ENCODE results near the gene CEMIP.

The CEMIP gene

GRCh38 chr15:80815106-80815505 lies 35.9 kb downstream of the CEMIP start:
- H3K9me3 Mint-ChIP-seq: peaks cover 0 to 2% of the 10 kb centered on the region in 2 donors
- peaks cover 0 to 3% of the 10 kb centered on the region in 2 donors for H3K4me1 Mint-ChIP-seq
- no peak overlapping the region for H3K4me3 Mint-ChIP-seq

GRCh38 chr15:80816049-80816653 lies 37.0 kb downstream of the CEMIP start:
- no peak overlapping the region for H3K27ac Mint-ChIP-seq
- H3K4me3 Mint-ChIP-seq: no peak overlapping the region
- ATAC-seq (replicated peaks) (no peak), DNase-seq (no peak)
- H3K4me1 Mint-ChIP-seq: peaks cover 3% of the 10 kb centered on the region in 2 donors
- H3K36me3 Mint-ChIP-seq: no peaks in the 10 kb centered on the region
- H3K9me3 Mint-ChIP-seq: peaks cover 0 to under 1% of the 10 kb centered on the region in 2 donors
- H3K27me3 Mint-ChIP-seq: peaks cover 0 to 3% of the 10 kb centered on the region in 2 donors

More at GRCh38 chr15:80815106-80815505, 35.9 kb downstream of the CEMIP start:
- H3K27me3 Mint-ChIP-seq: peaks cover 0 to 5% of the 10 kb centered on the region in 2 donors
- H3K36me3 Mint-ChIP-seq: no peaks in the 10 kb centered on the region
- DNase-seq: no peak
- no peak for ATAC-seq (replicated peaks)
- no peak overlapping the region for H3K27ac Mint-ChIP-seq

- Mint-ChIP-seq H3K4me3 (no peak overlapping the region), H3K27me3 (peaks cover 0 to 5% of the 10 kb centered on the region in 2 donors), H3K4me1 (peaks cover 3 to 11% of the 10 kb centered on the region in 2 donors), H3K27ac (no peak overlapping the region), H3K36me3 (no peaks in the 10 kb centered on the region), H3K9me3 (peaks cover 0 to 2% of the 10 kb centered on the region in 2 donors)
- DNase-seq (no peak), ATAC-seq (replicated peaks) (no peak)
Observed at GRCh38 chr15:80816936-80817335, 37.8 kb downstream of the CEMIP start.

- DNase-seq (no peak), ATAC-seq (replicated peaks) (no peak)
- peaks cover 9 to 21% of the 10 kb centered on the region in 2 donors for H3K4me1 Mint-ChIP-seq
- H3K27ac Mint-ChIP-seq: no peak overlapping the region
- no peaks in the 10 kb centered on the region for H3K36me3 Mint-ChIP-seq
- no peak overlapping the region for H3K4me3 Mint-ChIP-seq
- H3K9me3 Mint-ChIP-seq: peaks cover 0 to 2% of the 10 kb centered on the region in 2 donors
- H3K27me3 Mint-ChIP-seq: peaks cover 0 to 5% of the 10 kb centered on the region in 2 donors
Observed at GRCh38 chr15:80817901-80818300, 38.7 kb downstream of the CEMIP start.

GRCh38 chr15:80819001-80819400 lies 39.8 kb downstream of the CEMIP start:
- no peak for DNase-seq
- Mint-ChIP-seq H3K36me3 (no peaks in the 10 kb centered on the region), H3K27ac (no peak overlapping the region), H3K4me3 (no peak overlapping the region), H3K27me3 (peaks cover 0 to 5% of the 10 kb centered on the region in 2 donors), H3K4me1 (peaks cover 14 to 32% of the 10 kb centered on the region in 2 donors), H3K9me3 (peaks cover 0 to 2% of the 10 kb centered on the region in 2 donors)
- no peak for ATAC-seq (replicated peaks)

- ATAC-seq (replicated peaks): no peak
Observed at GRCh38 chr15:80820092-80820491, 40.9 kb downstream of the CEMIP start.

GRCh38 chr15:80822256-80822655 lies 43.1 kb downstream of the CEMIP start:
- Mint-ChIP-seq H3K4me3 (no peak overlapping the region), H3K4me1 (peaks cover 16 to 49% of the 10 kb centered on the region in 2 donors), H3K27ac (no peak overlapping the region), H3K27me3 (peaks cover 0 to 5% of the 10 kb centered on the region in 2 donors), H3K36me3 (no peaks in the 10 kb centered on the region), H3K9me3 (peaks cover 0 to 2% of the 10 kb centered on the region in 2 donors)
- ATAC-seq (replicated peaks) (no peak), DNase-seq (no peak)

More at GRCh38 chr15:80820092-80820491, 40.9 kb downstream of the CEMIP start:
- Mint-ChIP-seq H3K36me3 (no peaks in the 10 kb centered on the region), H3K4me3 (no peak overlapping the region), H3K27ac (no peak overlapping the region), H3K27me3 (peaks cover 0 to 5% of the 10 kb centered on the region in 2 donors), H3K4me1 (peaks cover 19 to 42% of the 10 kb centered on the region in 2 donors), H3K9me3 (peaks cover 0 to 2% of the 10 kb centered on the region in 2 donors)
- DNase-seq: no peak

GRCh38 chr15:80822676-80823075 lies 43.5 kb downstream of the CEMIP start:
- Mint-ChIP-seq H3K9me3 (peaks cover 0 to 2% of the 10 kb centered on the region in 2 donors), H3K36me3 (no peaks in the 10 kb centered on the region), H3K4me1 (peaks cover 16 to 49% of the 10 kb centered on the region in 2 donors), H3K4me3 (peak overlapping the region in 1 of 2 donors; percentile 61), H3K27me3 (peaks cover 0 to 5% of the 10 kb centered on the region in 2 donors), H3K27ac (no peak overlapping the region)
- no peak for DNase-seq
- peak in 1 of 2 donors; percentile 27 for ATAC-seq (replicated peaks)

GRCh38 chr15:80823120-80823519 lies 44.0 kb downstream of the CEMIP start:
- Mint-ChIP-seq H3K27me3 (peaks cover 0 to 5% of the 10 kb centered on the region in 2 donors), H3K4me3 (peak overlapping the region in 1 of 2 donors; percentile 61), H3K36me3 (no peaks in the 10 kb centered on the region), H3K9me3 (peaks cover 0 to 2% of the 10 kb centered on the region in 2 donors), H3K27ac (no peak overlapping the region), H3K4me1 (peaks cover 16 to 49% of the 10 kb centered on the region in 2 donors)
- ATAC-seq (replicated peaks): peak; percentile 45 to 68
- no peak for DNase-seq

GRCh38 chr15:80823995-80824394 lies 44.8 kb downstream of the CEMIP start:
- peak overlapping the region in 1 of 2 donors; percentile 61 for H3K4me3 Mint-ChIP-seq
- no peaks in the 10 kb centered on the region for H3K36me3 Mint-ChIP-seq
- peaks cover 0 to 2% of the 10 kb centered on the region in 2 donors for H3K9me3 Mint-ChIP-seq
- peaks cover 16 to 55% of the 10 kb centered on the region in 2 donors for H3K4me1 Mint-ChIP-seq
- ATAC-seq (replicated peaks) (peak; percentile 90 to 93), DNase-seq (peak; percentile 15)
- peaks cover 0 to 5% of the 10 kb centered on the region in 2 donors for H3K27me3 Mint-ChIP-seq
- no peak overlapping the region for H3K27ac Mint-ChIP-seq

GRCh38 chr15:80825361-80826030 lies 46.3 kb downstream of the CEMIP start:
- no peak overlapping the region for H3K27ac Mint-ChIP-seq
- no peaks in the 10 kb centered on the region for H3K36me3 Mint-ChIP-seq
- DNase-seq: no peak
- H3K4me3 Mint-ChIP-seq: no peak overlapping the region
- peaks cover 20 to 63% of the 10 kb centered on the region in 2 donors for H3K4me1 Mint-ChIP-seq
- H3K9me3 Mint-ChIP-seq: peaks cover 0 to 2% of the 10 kb centered on the region in 2 donors
- ATAC-seq (replicated peaks): no peak
- peaks cover 0 to 5% of the 10 kb centered on the region in 2 donors for H3K27me3 Mint-ChIP-seq

GRCh38 chr15:80828796-80829195 lies 49.6 kb downstream of the CEMIP start:
- DNase-seq: no peak
- Mint-ChIP-seq H3K27ac (no peak overlapping the region), H3K9me3 (no peaks in the 10 kb centered on the region), H3K4me3 (no peak overlapping the region), H3K4me1 (peaks cover 14 to 55% of the 10 kb centered on the region in 2 donors), H3K36me3 (no peaks in the 10 kb centered on the region), H3K27me3 (no peaks in the 10 kb centered on the region)
- no peak for ATAC-seq (replicated peaks)

GRCh38 chr15:80830677-80831076 lies 51.5 kb downstream of the CEMIP start:
- Mint-ChIP-seq H3K27me3 (no peaks in the 10 kb centered on the region), H3K27ac (no peak overlapping the region), H3K4me1 (peaks cover 8 to 42% of the 10 kb centered on the region in 2 donors), H3K4me3 (no peak overlapping the region), H3K9me3 (no peaks in the 10 kb centered on the region), H3K36me3 (no peaks in the 10 kb centered on the region)
- DNase-seq: no peak
- no peak for ATAC-seq (replicated peaks)

GRCh38 chr15:80831192-80831591 lies 52.0 kb downstream of the CEMIP start:
- DNase-seq (no peak), ATAC-seq (replicated peaks) (no peak)
- H3K4me3 Mint-ChIP-seq: no peak overlapping the region
- H3K9me3 Mint-ChIP-seq: no peaks in the 10 kb centered on the region
- H3K4me1 Mint-ChIP-seq: peaks cover 8 to 37% of the 10 kb centered on the region in 2 donors
- H3K27ac Mint-ChIP-seq: no peak overlapping the region
- no peaks in the 10 kb centered on the region for H3K27me3 Mint-ChIP-seq
- no peaks in the 10 kb centered on the region for H3K36me3 Mint-ChIP-seq
